ENCODE results near the gene MCTP1. TPM values are rescaled to one million over a fixed set of nuclear protein-coding genes. Genes with fewer than 3 reads are reported as not detected.

Gene MCTP1
- total RNA-seq, 4 donors from 2014 or later = 44.7 to 88.7 (median 74.3) TPM

- no peak for TF ChIP-seq CTCF (IDR thresholded peaks at IDR 0.05; ENCODE audit: low read depth)
Measured at GRCh38 chr5:94725142-94725541, 559.8 kb downstream of the MCTP1 start.

- no peak for TF ChIP-seq CTCF (IDR thresholded peaks at IDR 0.05; ENCODE audit: low read depth)
Measured at GRCh38 chr5:94715768-94716167, 569.1 kb downstream of the MCTP1 start.

- no peak for TF ChIP-seq CTCF (IDR thresholded peaks at IDR 0.05; ENCODE audit: low read depth)
Measured at GRCh38 chr5:94711785-94712184, 573.1 kb downstream of the MCTP1 start.

GRCh38 chr5:94709277-94709676 is 575.6 kb downstream of the MCTP1 start:
- TF ChIP-seq CTCF (IDR thresholded peaks at IDR 0.05; ENCODE audit: low read depth) = no peak

- no peak for TF ChIP-seq CTCF (IDR thresholded peaks at IDR 0.05; ENCODE audit: low read depth)
Measured at GRCh38 chr5:94707359-94707758, 577.5 kb downstream of the MCTP1 start.

GRCh38 chr5:94705427-94705826 is 579.5 kb downstream of the MCTP1 start:
- no peak for TF ChIP-seq CTCF (IDR thresholded peaks at IDR 0.05; ENCODE audit: low read depth)

- TF ChIP-seq CTCF (IDR thresholded peaks at IDR 0.05; ENCODE audit: low read depth) = no peak
Measured at GRCh38 chr5:94702729-94703128, 582.2 kb downstream of the MCTP1 start.
